ENCODE data around the gene SDC4. TPM values are rescaled to one million over a fixed set of nuclear protein-coding genes. Genes with fewer than 3 reads are reported as not detected.

Gene SDC4
- total RNA-seq, 2 donors from 2014 or later, result 62.0 to 97.6 TPM

DNA sequence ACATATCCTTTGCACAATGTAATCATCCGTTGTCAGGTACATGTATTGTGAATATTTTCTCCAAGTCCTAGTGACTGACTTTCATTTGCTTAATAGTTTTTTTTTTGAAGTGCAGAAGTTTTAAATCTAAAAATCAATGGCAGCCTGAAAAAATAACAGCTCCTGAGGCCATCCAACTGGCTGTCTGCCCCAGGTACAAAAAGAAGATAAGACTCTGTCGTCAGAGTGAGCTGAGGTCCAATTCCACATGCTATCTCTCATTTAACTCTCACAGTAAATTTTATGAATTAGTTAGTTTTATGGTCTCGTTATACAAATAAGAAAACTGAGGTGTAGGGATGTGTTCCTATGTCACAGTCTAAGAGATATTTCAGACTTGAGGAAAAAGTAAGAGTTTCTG, 72.9 kb downstream of the SDC4 start:
- H3K27me3 ChIP-seq, result no peaks in the 10 kb centered on the region
- TF ChIP-seq POLR2A (IDR thresholded peaks at IDR 0.05), result no peak
- TF ChIP-seq, protein P1, sequence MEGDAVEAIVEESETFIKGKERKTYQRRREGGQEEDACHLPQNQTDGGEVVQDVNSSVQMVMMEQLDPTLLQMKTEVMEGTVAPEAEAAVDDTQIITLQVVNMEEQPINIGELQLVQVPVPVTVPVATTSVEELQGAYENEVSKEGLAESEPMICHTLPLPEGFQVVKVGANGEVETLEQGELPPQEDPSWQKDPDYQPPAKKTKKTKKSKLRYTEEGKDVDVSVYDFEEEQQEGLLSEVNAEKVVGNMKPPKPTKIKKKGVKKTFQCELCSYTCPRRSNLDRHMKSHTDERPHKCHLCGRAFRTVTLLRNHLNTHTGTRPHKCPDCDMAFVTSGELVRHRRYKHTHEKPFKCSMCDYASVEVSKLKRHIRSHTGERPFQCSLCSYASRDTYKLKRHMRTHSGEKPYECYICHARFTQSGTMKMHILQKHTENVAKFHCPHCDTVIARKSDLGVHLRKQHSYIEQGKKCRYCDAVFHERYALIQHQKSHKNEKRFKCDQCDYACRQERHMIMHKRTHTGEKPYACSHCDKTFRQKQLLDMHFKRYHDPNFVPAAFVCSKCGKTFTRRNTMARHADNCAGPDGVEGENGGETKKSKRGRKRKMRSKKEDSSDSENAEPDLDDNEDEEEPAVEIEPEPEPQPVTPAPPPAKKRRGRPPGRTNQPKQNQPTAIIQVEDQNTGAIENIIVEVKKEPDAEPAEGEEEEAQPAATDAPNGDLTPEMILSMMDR (IDR thresholded peaks at IDR 0.05), result no peak
- H3K36me3 ChIP-seq (replicated peaks in 1 of 2; ENCODE audit: insufficient read depth in 1 of 2, low read depth in 2 of 2), result no peaks in the 10 kb centered on the region
- H3K4me1 ChIP-seq, result no peaks in the 10 kb centered on the region
- no peak overlapping the region for H3K4me3 ChIP-seq
- intact Hi-C loops (cut with DNase I), result no loop called here
- 22 to 23% methylated on average over 3 of the region's 3 CpGs for WGBS, 2 donors
- no peak overlapping the region for H3K27ac ChIP-seq
- peak in 2 of 4 donors; percentile 35 to 46 for DNase-seq
- ATAC-seq, result no peak
- H3K9me3 ChIP-seq, result no peaks in the 10 kb centered on the region

Other genes starting within 250 kb of the SDC4 start
- not detected for gene KCNS1, start 247.3 kb downstream of the SDC4 start, total RNA-seq
- gene WFDC5, start 233.2 kb downstream of the SDC4 start, total RNA-seq, result not detected
- not detected for gene WFDC12, start 224.0 kb downstream of the SDC4 start, total RNA-seq
- gene PI3, start 173.5 kb downstream of the SDC4 start, total RNA-seq, result not detected
- not detected for gene SEMG1, start 141.4 kb downstream of the SDC4 start, total RNA-seq
- not detected for gene SEMG2, start 127.1 kb downstream of the SDC4 start, total RNA-seq
- gene SLPI, start 93.9 kb downstream of the SDC4 start, total RNA-seq, result 10 to 100 TPM; 14.5 to 34.0 TPM
- 100 to 1,000 TPM; 306 to 837 TPM for gene RBPJL, start 41.6 kb downstream of the SDC4 start, total RNA-seq
- 1 to 10 TPM; 4.9 to 5.3 TPM for gene MATN4, start 40.1 kb downstream of the SDC4 start, total RNA-seq
- 10 to 100 TPM; 14.2 to 15.3 TPM for gene SYS1, start 14.7 kb upstream of the SDC4 start, total RNA-seq
- gene TP53TG5, start 29.9 kb upstream of the SDC4 start, total RNA-seq, result not detected
- gene DBNDD2, start 59.9 kb upstream of the SDC4 start, total RNA-seq, result 10 to 100 TPM; 10.5 to 20.5 TPM
- 10 to 100 TPM; 38.6 to 50.3 TPM for gene PIGT, start 67.7 kb upstream of the SDC4 start, total RNA-seq
- 10 to 100 TPM in 1 of 2 donors, 1 to 10 TPM in 1; 3.0 to 11.9 TPM for gene WFDC2, start 121.3 kb upstream of the SDC4 start, total RNA-seq
- gene SPINT3, start 167.2 kb upstream of the SDC4 start, total RNA-seq, result not detected
- not detected for gene WFDC6, start 191.1 kb upstream of the SDC4 start, total RNA-seq
- not detected for gene EPPIN, start 199.0 kb upstream of the SDC4 start, total RNA-seq
- not detected for gene WFDC8, start 230.9 kb upstream of the SDC4 start, total RNA-seq